Brain microvascular endothelial cell (primary cell): ENCODE results near the gene LTF.

Source experiments
- DNase-seq: peaks from one replicate; pipeline ENCODE4 v3.0.0-alpha.2; 2020
- H3K27ac ChIP-seq: fragments of 250-450 bp; sonication (Bioruptor Pico); 2 replicates; pipeline ENCODE4 v1.5.1; 2020; ENCODE audit warnings: mild to moderate bottlenecking, moderate library complexity
- H3K27me3 ChIP-seq: fragments of 250-450 bp; sonication (Bioruptor Pico); replicated peaks from 2 replicates; pipeline ENCODE4 v1.5.1; 2020; ENCODE audit warnings: mild to moderate bottlenecking
- H3K36me3 ChIP-seq: fragments of 250-450 bp; sonication (Bioruptor Pico); replicated peaks from 2 replicates; pipeline ENCODE4 v1.5.1; 2020; ENCODE audit warnings: mild to moderate bottlenecking
- H3K4me3 ChIP-seq: 2 replicates; pipeline ENCODE4 v1.5.1; 2011; ENCODE audit warnings: low read depth, mild to moderate bottlenecking, control low read depth, low read length, moderate library complexity
- in situ Hi-C: cut with HindIII; loops from 2 replicates; pipeline ENCODE4 v1.10.0; 2017; ENCODE audit warnings: low sequenced_read_pairs, low pct_ligation_motif_present
- TF ChIP-seq, protein P1 (sequence below): IDR thresholded peaks from 2 replicates; pipeline ENCODE4 v1.5.1; 2011; ENCODE audit warnings: low read depth, mild to moderate bottlenecking, moderate library complexity, low read length, control low read depth, inconsistent platforms; ENCODE audit errors: missing control alignments

The LTF gene

DNA sequence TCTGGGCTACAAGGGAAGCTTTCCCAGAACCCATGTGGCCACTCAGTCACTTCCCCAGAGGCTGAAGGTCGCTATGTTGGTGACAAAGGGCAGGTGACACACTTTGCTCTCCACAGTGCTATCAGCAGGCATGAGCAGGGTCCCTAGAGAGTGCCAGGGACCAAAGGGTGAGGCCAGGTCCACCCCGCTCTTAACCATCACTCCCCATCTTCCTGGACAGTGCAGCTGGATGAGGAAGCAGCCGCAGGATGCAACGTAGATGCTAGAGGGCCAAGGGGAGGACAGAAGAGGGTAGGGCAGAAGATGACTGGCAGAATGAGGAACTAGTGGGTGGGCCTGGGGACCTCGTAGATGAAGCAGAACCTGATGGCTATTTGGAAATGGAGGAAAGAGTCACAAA is 13.6 kb upstream of the LTF start:
- H3K4me3 ChIP-seq, result no peak overlapping the region

DNA sequence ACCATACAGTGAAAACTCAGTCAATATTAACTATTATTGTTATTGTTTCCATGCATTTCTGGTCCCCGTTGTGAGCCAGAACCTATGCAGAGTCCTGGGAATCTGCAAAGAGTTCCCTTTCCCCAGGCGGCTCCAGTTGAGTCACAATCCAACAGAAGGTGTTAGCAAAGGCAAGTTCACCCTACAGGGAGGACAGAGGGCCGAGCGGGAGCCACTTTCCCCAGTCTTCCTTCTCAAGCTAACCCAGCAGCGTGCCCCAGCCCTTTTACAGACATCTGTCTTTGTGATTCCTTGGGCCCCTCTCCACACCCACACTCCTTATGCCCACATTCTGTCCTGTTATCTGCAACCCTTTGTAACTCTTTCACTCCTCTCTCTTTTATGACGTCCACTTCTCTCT is 13.1 kb upstream of the LTF start:
- in situ Hi-C loops, result loop anchor here (25.0 kb wide), 1 partner anchor 160 kb away; no protein-coding TSS in a partner anchor
- TF ChIP-seq, protein P1, sequence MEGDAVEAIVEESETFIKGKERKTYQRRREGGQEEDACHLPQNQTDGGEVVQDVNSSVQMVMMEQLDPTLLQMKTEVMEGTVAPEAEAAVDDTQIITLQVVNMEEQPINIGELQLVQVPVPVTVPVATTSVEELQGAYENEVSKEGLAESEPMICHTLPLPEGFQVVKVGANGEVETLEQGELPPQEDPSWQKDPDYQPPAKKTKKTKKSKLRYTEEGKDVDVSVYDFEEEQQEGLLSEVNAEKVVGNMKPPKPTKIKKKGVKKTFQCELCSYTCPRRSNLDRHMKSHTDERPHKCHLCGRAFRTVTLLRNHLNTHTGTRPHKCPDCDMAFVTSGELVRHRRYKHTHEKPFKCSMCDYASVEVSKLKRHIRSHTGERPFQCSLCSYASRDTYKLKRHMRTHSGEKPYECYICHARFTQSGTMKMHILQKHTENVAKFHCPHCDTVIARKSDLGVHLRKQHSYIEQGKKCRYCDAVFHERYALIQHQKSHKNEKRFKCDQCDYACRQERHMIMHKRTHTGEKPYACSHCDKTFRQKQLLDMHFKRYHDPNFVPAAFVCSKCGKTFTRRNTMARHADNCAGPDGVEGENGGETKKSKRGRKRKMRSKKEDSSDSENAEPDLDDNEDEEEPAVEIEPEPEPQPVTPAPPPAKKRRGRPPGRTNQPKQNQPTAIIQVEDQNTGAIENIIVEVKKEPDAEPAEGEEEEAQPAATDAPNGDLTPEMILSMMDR, result no peak
- H3K4me3 ChIP-seq, result no peak overlapping the region
- no peak overlapping the region for H3K27ac ChIP-seq
- H3K27me3 ChIP-seq, result peaks cover 4% of the 10 kb centered on the region
- no peaks in the 10 kb centered on the region for H3K36me3 ChIP-seq
- DNase-seq, result no peak

More for the DNA sequence above, 13.6 kb upstream of the LTF start:
- TF ChIP-seq, protein P1, result no peak
- peaks cover 2% of the 10 kb centered on the region for H3K27me3 ChIP-seq
- H3K27ac ChIP-seq, result no peak overlapping the region
- in situ Hi-C loops, result loop anchor here (25.0 kb wide), 1 partner anchor 159 kb away; no protein-coding TSS in a partner anchor
- no peaks in the 10 kb centered on the region for H3K36me3 ChIP-seq
- DNase-seq, result no peak

DNA sequence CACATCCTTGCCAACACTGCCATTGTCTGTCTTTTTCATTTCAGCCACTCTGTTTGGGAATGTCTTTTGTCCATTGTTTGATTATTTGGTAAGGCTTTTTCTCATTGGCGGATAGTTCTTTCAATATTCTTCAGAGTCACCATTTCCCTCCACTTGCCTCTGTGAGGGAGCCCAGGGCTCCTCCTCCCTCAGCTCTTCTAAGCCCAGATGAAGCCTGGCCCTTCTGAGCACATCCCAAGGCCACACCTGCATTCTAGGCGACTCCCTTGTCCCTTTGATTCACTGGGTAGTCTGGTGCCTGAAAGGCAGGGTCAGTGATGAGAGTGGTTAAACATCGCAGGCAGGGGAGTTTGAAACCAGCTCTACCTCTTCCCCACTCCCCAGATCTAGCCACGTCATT is 12.4 kb upstream of the LTF start:
- no peak for DNase-seq
- TF ChIP-seq, protein P1, result no peak
- no peaks in the 10 kb centered on the region for H3K36me3 ChIP-seq
- H3K27me3 ChIP-seq, result peaks cover 6% of the 10 kb centered on the region
- H3K4me3 ChIP-seq, result no peak overlapping the region
- H3K27ac ChIP-seq, result no peak overlapping the region
- in situ Hi-C loops, result loop anchor here (25.0 kb wide), 1 partner anchor 160 kb away; no protein-coding TSS in a partner anchor

DNA sequence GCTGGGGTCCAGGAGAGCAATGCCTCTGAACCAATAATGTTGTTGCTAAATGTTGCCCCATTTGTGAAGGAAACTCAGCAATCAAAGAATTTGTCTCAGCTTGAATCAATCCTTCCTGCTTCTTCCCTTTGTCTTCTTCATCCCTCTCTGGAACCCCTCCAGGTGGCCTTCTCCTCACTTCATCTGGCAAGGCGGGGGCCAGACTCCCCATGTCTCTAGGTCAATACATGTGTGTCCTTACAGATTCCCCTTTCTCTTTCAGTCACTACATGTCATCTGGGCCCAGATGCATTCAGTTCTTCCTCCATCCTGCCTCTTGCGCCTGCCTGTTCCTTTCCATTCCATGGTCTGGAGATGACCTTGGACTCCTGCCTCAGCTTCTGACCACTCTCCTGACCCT is 8.0 kb upstream of the LTF start:
- in situ Hi-C loops, result no loop called here
- peaks cover 20% of the 10 kb centered on the region for H3K27me3 ChIP-seq
- no peaks in the 10 kb centered on the region for H3K36me3 ChIP-seq
- no peak overlapping the region for H3K4me3 ChIP-seq
- no peak for DNase-seq
- TF ChIP-seq, protein P1, result no peak
- no peak overlapping the region for H3K27ac ChIP-seq

DNA sequence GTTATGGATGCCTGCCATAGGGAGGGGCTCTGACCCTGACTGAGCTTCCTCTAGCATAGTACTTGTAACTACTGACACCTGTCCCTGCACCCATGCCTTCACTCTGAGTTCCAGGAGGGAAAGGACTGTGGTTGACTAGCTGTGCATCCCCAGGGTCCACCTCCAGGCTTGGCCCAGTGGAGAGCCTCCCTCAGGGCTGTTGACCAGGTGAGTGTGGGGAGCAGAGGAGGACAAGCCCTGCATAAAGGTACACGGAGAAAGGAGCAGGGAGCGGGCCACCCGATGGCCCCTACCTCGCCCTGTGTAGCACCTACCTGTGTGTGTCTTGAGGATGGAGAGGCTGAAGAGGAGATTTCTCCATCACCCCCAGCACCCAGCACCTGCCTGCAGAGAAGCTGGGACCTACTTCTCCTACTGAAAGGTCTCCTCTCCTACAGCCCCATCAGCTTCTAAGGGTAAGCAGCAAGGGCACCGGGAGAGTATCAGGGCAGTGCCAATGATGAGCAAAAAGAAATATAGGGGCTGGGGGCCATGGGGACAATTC is 6.7 kb upstream of the LTF start:
- TF ChIP-seq, protein P1, result no peak
- H3K36me3 ChIP-seq, result no peaks in the 10 kb centered on the region
- H3K27me3 ChIP-seq, result peaks cover 22% of the 10 kb centered on the region
- no peak overlapping the region for H3K27ac ChIP-seq
- H3K4me3 ChIP-seq, result no peak overlapping the region
- in situ Hi-C loops, result no loop called here
- no peak for DNase-seq

DNA sequence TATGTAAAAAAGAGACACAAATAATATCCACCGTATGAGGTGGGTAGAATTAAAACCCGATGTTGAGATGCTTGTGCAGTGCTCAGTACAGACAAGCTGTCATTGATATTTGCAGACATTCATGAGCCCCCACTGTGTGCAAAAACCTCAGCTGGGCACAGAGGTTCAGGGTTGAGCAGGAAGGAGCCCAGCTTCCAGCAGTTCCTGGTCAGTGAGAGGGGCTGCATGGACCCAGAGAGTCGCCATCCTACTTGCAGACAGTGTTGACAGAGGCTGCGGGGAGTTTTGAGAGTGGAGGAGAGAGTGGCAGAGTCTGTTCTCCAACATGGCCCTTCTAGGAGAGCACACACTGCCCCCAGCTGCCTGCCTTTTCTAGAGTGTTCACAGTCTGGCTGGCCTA is 6.1 kb upstream of the LTF start:
- DNase-seq, result no peak
- TF ChIP-seq, protein P1, result no peak
- H3K27me3 ChIP-seq, result peaks cover 27% of the 10 kb centered on the region
- in situ Hi-C loops, result no loop called here
- H3K4me3 ChIP-seq, result no peak overlapping the region
- no peak overlapping the region for H3K27ac ChIP-seq
- H3K36me3 ChIP-seq, result no peaks in the 10 kb centered on the region
